HCT116 (cell line): Measurements from ENCODE around the gene ZNF483. TPM values are rescaled to one million over a fixed set of nuclear protein-coding genes. Genes with fewer than 3 reads are reported as not detected.

Experiments used
- ATAC-seq: fragments of 200-7000 bp; cut with Tn5 transposase; 2 replicates; pipeline ENCODE4 v1.9.1; 2020; ENCODE audit warnings: mild to moderate bottlenecking, moderate library complexity
- BruUV-seq: library from RNA; stranded (reverse); fragments of 400-500 nt; replicated peaks from 2 replicates; lab custom pipeline; 2021; lab: Mats Ljungman, UMichigan
- CTCF ChIA-PET: fragments of 300-600 bp; sonication (Branson Sonifier 250); formaldehyde crosslinking; loops from one replicate; lab custom pipeline; 2021; ENCODE audit warnings: antibody characterized with exemption; lab: Charles Lee
- POLR2A ChIA-PET: fragments of 300-600, 350-600 bp; sonication (Branson Sonifier 250); formaldehyde crosslinking; loops from one replicate; lab custom pipeline; 2021; ENCODE audit warnings: antibody characterized with exemption; lab: Charles Lee
- RAD21 ChIA-PET, 2 experiments: fragments of 300-600 bp; sonication (Branson Sonifier 250); formaldehyde crosslinking; loops; one replicate each; lab custom pipeline; 2023; ENCODE audit warnings: low total read pairs in 2 of 2; ENCODE audit not compliant: uncharacterized antibody in 2 of 2, unreplicated experiment in 2 of 2, low non-redundant PET in 1 of 2; lab: Charles Lee
- DNase-seq: peaks from one replicate; pipeline ENCODE4 v3.0.0-alpha.2; 2010; ENCODE audit warnings: low read depth, low spot score
- H2AFZ ChIP-seq: fragments of 200-600 bp; shearing (Covaris generic), sonication (generic); 2 replicates; pipeline ENCODE4 v1.6.1; 2017; ENCODE audit warnings: low read depth, mixed run types, mixed read lengths, antibody characterized with exemption, low read length; ENCODE audit not compliant: poor library complexity, severe bottlenecking
- H3K27ac ChIP-seq: 2 replicates; pipeline ENCODE4 v1.5.1; 2012; ENCODE audit warnings: low read depth, low read length
- H3K27me3 ChIP-seq: fragments of 200-600 bp; sonication (generic); 2 replicates; pipeline ENCODE4 v1.6.1; 2016; ENCODE audit warnings: mixed run types, low read length, mixed read lengths; ENCODE audit not compliant: insufficient read depth
- H3K36me3 ChIP-seq, 2 experiments: fragments of 200-500 bp in 1 of 2; fragments of 200-600 bp in 1 of 2; sonication (Bioruptor generic) in 1 of 2; sonication (generic) in 1 of 2; 2 replicates each; pipeline versions ENCODE4 v1.5.1 to v1.6.1; 2014 to 2016; ENCODE audit warnings: low read length in 2 of 2, inconsistent platforms in 1 of 2, mixed read lengths in 1 of 2, mixed run types in 1 of 2; ENCODE audit not compliant: insufficient read depth in 2 of 2, control insufficient read depth in 1 of 2
- H3K4me1 ChIP-seq, 2 experiments: fragments of 200-600 bp in 1 of 2; sonication (generic) in 1 of 2; 2 replicates each; pipeline versions ENCODE4 v1.5.1 to v1.6.1; 2012 to 2017; ENCODE audit warnings: low read length in 2 of 2, inconsistent platforms in 1 of 2, mild to moderate bottlenecking in 1 of 2, mixed read lengths in 1 of 2, mixed run types in 1 of 2, moderate library complexity in 1 of 2; ENCODE audit not compliant: insufficient read depth in 2 of 2, control insufficient read depth in 1 of 2
- H3K4me2 ChIP-seq: fragments of 200-600 bp; sonication (generic); 2 replicates; pipeline ENCODE4 v1.6.1; 2017; ENCODE audit warnings: mixed run types, low read length, mixed read lengths
- H3K4me3 ChIP-seq, 2 experiments: fragments of 200-600 bp in 1 of 2; sonication (generic) in 1 of 2; replicated peaks in 1 of 2; 2 replicates each; pipeline ENCODE4 v1.5.1; 2011 to 2016; ENCODE audit warnings: low read length in 2 of 2, control low read depth in 1 of 2, low read depth in 1 of 2, mild to moderate bottlenecking in 1 of 2, mixed read lengths in 1 of 2, mixed run types in 1 of 2
- H3K79me2 ChIP-seq: fragments of 200-600 bp; sonication (generic); 2 replicates; pipeline ENCODE4 v1.6.1; 2017; ENCODE audit warnings: mild to moderate bottlenecking, mixed run types, low read length, moderate library complexity, mixed read lengths; ENCODE audit not compliant: insufficient read depth
- H3K9ac ChIP-seq: fragments of 200-600 bp; sonication (generic); 2 replicates; pipeline ENCODE4 v1.6.1; 2016; ENCODE audit warnings: low read length, mixed read lengths
- H3K9me2 ChIP-seq: fragments of 200-600 bp; sonication (generic), shearing (Covaris generic); 2 replicates; pipeline ENCODE4 v1.6.1; 2017; ENCODE audit warnings: mixed run types, mild to moderate bottlenecking, moderate library complexity; ENCODE audit not compliant: insufficient read depth
- H3K9me3 ChIP-seq, 2 experiments: fragments of 200-500 bp in 1 of 2; fragments of 200-600 bp in 1 of 2; sonication (Bioruptor generic) in 1 of 2; sonication (generic) in 1 of 2; 2 replicates each; pipeline ENCODE4 v1.6.1; 2014 to 2017; ENCODE audit warnings: low read length in 2 of 2, mixed read lengths in 2 of 2, inconsistent platforms in 1 of 2, low read depth in 1 of 2, mild to moderate bottlenecking in 1 of 2, mixed run types in 1 of 2, moderate library complexity in 1 of 2; ENCODE audit not compliant: control insufficient read depth in 1 of 2, insufficient read depth in 1 of 2
- H4K20me1 ChIP-seq: fragments of 200-600 bp; sonication (generic), shearing (Covaris generic); 2 replicates; pipeline ENCODE4 v1.6.1; 2017; ENCODE audit warnings: mixed run types, mild to moderate bottlenecking, moderate library complexity; ENCODE audit not compliant: insufficient read depth
- CBX3 ChIP-seq: IDR thresholded peaks from 2 replicates; pipeline ENCODE4 v1.6.1; 2012; ENCODE audit warnings: low read depth
- CTCF ChIP-seq, 3 experiments: fragments of 200-600 bp in 1 of 3; sonication (generic) in 1 of 3; IDR thresholded peaks in 2 of 3; conservative IDR thresholded peaks in 1 of 3; 2 replicates each; pipeline ENCODE4 v1.5.1; 2012 to 2017; ENCODE audit warnings: low read depth in 2 of 3, low read length in 2 of 3, antibody characterized with exemption in 1 of 3, borderline replicate concordance in 1 of 3, control low read depth in 1 of 3, mild to moderate bottlenecking in 1 of 3, mixed read lengths in 1 of 3, mixed run types in 1 of 3, moderate library complexity in 1 of 3; ENCODE audit not compliant: insufficient read depth in 1 of 3
- EGR1 ChIP-seq: IDR thresholded peaks from 2 replicates; pipeline ENCODE4 v1.6.1; 2012; ENCODE audit warnings: low read depth
- ELF1 ChIP-seq: IDR thresholded peaks from 2 replicates; pipeline ENCODE4 v1.6.1; 2012; ENCODE audit warnings: low read depth, borderline replicate concordance
- EZH2 ChIP-seq: fragments of 200-600 bp; sonication (generic); IDR thresholded peaks from 2 replicates; pipeline ENCODE4 v1.6.1; 2017; ENCODE audit warnings: antibody characterized with exemption, mixed run types
- FOSL1 ChIP-seq: IDR thresholded peaks from 2 replicates; pipeline ENCODE4 v1.6.1; 2012; ENCODE audit warnings: low read depth
- JUND ChIP-seq: IDR thresholded peaks from 2 replicates; pipeline ENCODE4 v1.6.1; 2012
- MAX ChIP-seq: IDR thresholded peaks from 2 replicates; pipeline ENCODE4 v1.6.1; 2012
- POLR2A ChIP-seq: IDR thresholded peaks from 2 replicates; pipeline ENCODE4 v1.7.0; 2011; ENCODE audit warnings: borderline replicate concordance; ENCODE audit not compliant: insufficient read depth, insufficient read length; ENCODE audit errors: extremely low read depth
- POLR2AphosphoS5 ChIP-seq: IDR thresholded peaks from 2 replicates; pipeline ENCODE4 v1.6.1; 2011; ENCODE audit warnings: mild to moderate bottlenecking, low read depth, low read length, moderate library complexity
- SIN3A ChIP-seq: IDR thresholded peaks from 2 replicates; pipeline ENCODE4 v1.6.1; 2012; ENCODE audit warnings: low read depth
- SP1 ChIP-seq: IDR thresholded peaks from 2 replicates; pipeline ENCODE4 v1.6.1; 2012; ENCODE audit warnings: low read depth
- SRF ChIP-seq: IDR thresholded peaks from 2 replicates; pipeline ENCODE4 v1.6.1; 2012; ENCODE audit warnings: low read depth
- TCF7L2 ChIP-seq: IDR thresholded peaks from 2 replicates; pipeline ENCODE4 v1.7.0; 2011; ENCODE audit warnings: borderline replicate concordance, inconsistent platforms; ENCODE audit not compliant: insufficient read depth, insufficient read length; ENCODE audit errors: extremely low read depth
- YY1 ChIP-seq: IDR thresholded peaks from 2 replicates; pipeline ENCODE4 v1.6.1; 2011; ENCODE audit warnings: low read length, low read depth, moderate library complexity, mild to moderate bottlenecking; ENCODE audit not compliant: insufficient replicate concordance; ENCODE audit errors: extremely low read depth
- ZFX ChIP-seq: fragments of 450-650 bp; IDR thresholded peaks from 2 replicates; pipeline ENCODE4 v1.6.1; 2017
- ZNF274 ChIP-seq: fragments of 200-500 bp; sonication (Bioruptor generic); IDR thresholded peaks from 2 replicates; pipeline ENCODE4 v1.6.1; 2014; ENCODE audit warnings: mild to moderate bottlenecking, low read depth, low read length, inconsistent platforms
- intact Hi-C: fragments of 100-400 bp; cut with micrococcal nuclease; formaldehyde crosslinking; loops from 2 replicates; pipeline ENCODE4 v1.10.0; 2022
- total RNA-seq: library from RNA; stranded (reverse); gene quantifications from one replicate; pipeline ENCODE4 v1.2.1, GENCODE V29; 2021; ENCODE audit not compliant: unreplicated experiment
- TF ChIP-seq, protein P1 (sequence below): IDR thresholded peaks from 2 replicates; pipeline ENCODE4 v1.6.1; 2012

Gene ZNF483
- total RNA-seq, 1 experiment from 2014 or later: 5.0 TPM

DNA sequence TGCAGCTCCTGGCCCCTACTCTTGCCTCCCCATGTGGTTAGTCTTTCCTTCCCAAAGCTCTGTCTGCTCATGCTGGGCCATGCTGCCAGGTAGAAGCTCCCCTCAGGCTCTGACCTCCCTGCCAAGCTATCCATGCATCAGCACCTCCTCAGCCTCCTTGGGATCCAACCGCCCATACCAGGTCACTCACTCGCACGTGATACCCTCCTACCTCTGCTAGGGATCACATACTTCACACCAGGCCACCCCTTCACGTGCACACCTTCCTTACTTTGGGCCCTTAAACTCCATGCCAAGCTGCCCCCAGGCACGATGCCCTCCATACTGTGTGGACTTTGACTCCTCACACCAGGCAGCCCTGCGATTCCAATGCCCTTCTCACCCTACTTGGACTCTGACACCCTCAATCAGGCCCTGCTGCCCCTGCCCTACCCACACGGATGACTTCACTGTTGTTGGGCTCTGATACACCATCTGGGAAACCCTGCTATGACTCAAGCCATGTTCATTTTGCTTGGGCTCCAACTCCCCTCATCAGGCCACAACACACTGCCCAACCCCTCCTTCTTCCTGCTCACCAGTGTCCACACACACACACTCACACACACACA is 34.1 kb downstream of the ZNF483 start:
- POLR2A ChIA-PET: no interaction called here
- H3K4me3 ChIP-seq: no peak overlapping the region
- intact Hi-C loops: no loop called here
- peaks cover 5% of the 10 kb centered on the region in 2 experiments; a peak in 2 of 4 replicates for H3K36me3 ChIP-seq
- no peaks in the 10 kb centered on the region for H3K79me2 ChIP-seq
- no peak overlapping the region for H2AFZ ChIP-seq
- H4K20me1 ChIP-seq: no peaks in the 10 kb centered on the region
- H3K9me2 ChIP-seq: no peaks in the 10 kb centered on the region
- CTCF ChIA-PET: no interaction called here
- H3K9ac ChIP-seq: no peak overlapping the region
- RAD21 ChIA-PET: no interaction called here
- TF ChIP-seq POLR2A (no peak), YY1 (no peak), CBX3 (no peak), ELF1 (no peak), POLR2AphosphoS5 (no peak), ZFX (no peak), EGR1 (no peak), MAX (no peak), CTCF (IDR thresholded peaks at IDR 0.05 in 2 of 3, conservative IDR thresholded peaks at IDR 0.05 in 1 of 3; ENCODE audit: borderline replicate concordance in 1 of 3, insufficient read depth in 1 of 3, low read depth in 2 of 3, low read length in 2 of 3) (no peak), SIN3A (no peak), SP1 (no peak), SRF (no peak), FOSL1 (no peak), EZH2 (no peak), TCF7L2 (no peak), JUND (no peak), ZNF274 (no peak)
- TF ChIP-seq, protein P1, sequence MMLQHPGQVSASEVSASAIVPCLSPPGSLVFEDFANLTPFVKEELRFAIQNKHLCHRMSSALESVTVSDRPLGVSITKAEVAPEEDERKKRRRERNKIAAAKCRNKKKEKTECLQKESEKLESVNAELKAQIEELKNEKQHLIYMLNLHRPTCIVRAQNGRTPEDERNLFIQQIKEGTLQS: no peak
- no peaks in the 10 kb centered on the region; a peak in 1 of 4 replicates for H3K9me3 ChIP-seq
- DNase-seq (no peak), ATAC-seq (peak; percentile 22; the same call in 1 of the 2 replicates)
- H3K4me2 ChIP-seq: no peak overlapping the region
- no peaks in the 10 kb centered on the region for H3K27me3 ChIP-seq
- no peak overlapping the region for H3K27ac ChIP-seq
- no TSS peak for BruUV-seq
- H3K4me1 ChIP-seq: no peaks in the 10 kb centered on the region
